Thyroid gland (tissue), 4 donors: Measurements from ENCODE around the gene SLC7A6OS. TPM values are rescaled to one million over a fixed set of nuclear protein-coding genes. Genes with fewer than 3 reads are reported as not detected.

Experiments
- DNase-seq, 2 donors: peaks; one replicate each; pipeline ENCODE4 v3.0.0-alpha.2; 2019
- H3K27ac ChIP-seq, 3 donors: fragments of 200-600 bp; sonication (generic); 1 replicate in 2 of 3; 2 replicates in 1 of 3; pipeline ENCODE4 v1.5.1; 2016 to 2019; ENCODE audit warnings: mild to moderate bottlenecking in 1 of 3, moderate library complexity in 1 of 3
- H3K27me3 ChIP-seq: fragments of 200-600 bp; sonication (generic); one replicate; pipeline ENCODE4 v1.5.1; 2019
- H3K36me3 ChIP-seq, 2 donors: fragments of 200-600 bp; sonication (generic); one replicate each; pipeline ENCODE4 v1.5.1; 2016 to 2019
- H3K4me1 ChIP-seq, 2 donors: fragments of 200-600 bp; sonication (generic); one replicate each; pipeline ENCODE4 v1.5.1; 2017 to 2019
- H3K4me3 ChIP-seq, 3 donors: fragments of 200-600 bp; sonication (generic); replicated peaks in 1 of 3; 1 replicate in 2 of 3; 2 replicates in 1 of 3; pipeline ENCODE4 v1.5.1; 2016; ENCODE audit warnings: mild to moderate bottlenecking in 1 of 3
- H3K9me3 ChIP-seq: fragments of 200-600 bp; sonication (generic); one replicate; pipeline ENCODE4 v1.5.1; 2017
- POLR2A ChIP-seq, 2 donors: fragments of 450-650 bp; IDR thresholded peaks; one replicate each; pipeline ENCODE4 v1.6.1; 2017; ENCODE audit warnings: antibody characterized with exemption in 2 of 2, mild to moderate bottlenecking in 2 of 2, moderate library complexity in 1 of 2
- WGBS, 2 donors: methylation state at CpG; one replicate each; pipeline ENCODE4 v1.1.5; 2017; 5-methylcytosine and 5-hydroxymethylcytosine counted together
- intact Hi-C: fragments of 100-400 bp; cut with DNase I; formaldehyde crosslinking; loops from one replicate; pipeline ENCODE4 v1.15.1; 2023
- total RNA-seq, 4 donors: library from RNA; depleted of rRNA; stranded (reverse); fragments of >200 nt; gene quantifications; one replicate each; pipeline ENCODE4 v1.2.3, GENCODE V29; 2016
- TF ChIP-seq, protein P1 (sequence below), 6 experiments: fragments of 200-600 bp in 3 of 6; fragments of 450-650 bp in 3 of 6; sonication (generic) in 3 of 6; IDR thresholded peaks; one replicate each; pipeline ENCODE4 v1.5.1; 2016 to 2019; ENCODE audit warnings: antibody characterized with exemption in 6 of 6, mild to moderate bottlenecking in 2 of 6, inconsistent platforms in 1 of 6, moderate library complexity in 1 of 6

The SLC7A6OS gene
- total RNA-seq, 4 donors from 2014 or later, result 13.4 to 25.8 (median 18.7) TPM

DNA sequence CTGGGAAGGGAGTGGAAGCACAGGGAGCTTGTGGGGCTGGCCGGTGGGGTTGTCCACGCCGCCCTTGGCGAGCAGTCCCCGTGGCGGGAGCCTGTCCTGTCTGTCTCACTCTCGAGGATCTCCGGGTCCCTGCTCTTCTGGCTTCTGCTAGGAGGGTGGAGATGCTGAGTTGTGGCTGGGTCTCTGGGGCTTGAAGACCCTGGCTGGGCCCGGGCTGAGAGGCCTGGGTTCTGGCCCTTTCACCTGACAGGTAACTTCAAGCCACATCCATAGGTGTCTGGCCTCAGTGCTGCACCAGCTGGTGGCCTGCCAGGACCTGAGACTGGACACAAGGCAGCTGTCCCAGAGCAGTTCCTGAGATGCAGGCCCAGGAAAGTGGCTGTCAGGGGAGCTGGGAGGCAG is 46.8 kb upstream of the SLC7A6OS start:
- Histone ChIP-seq H3K36me3 (peaks cover 30% of the 10 kb centered on the region in 2 donors), H3K4me3 (no peak overlapping the region), H3K4me1 (no peaks in the 10 kb centered on the region), H3K27me3 (no peaks in the 10 kb centered on the region), H3K27ac (no peak overlapping the region), H3K9me3 (no peaks in the 10 kb centered on the region)
- 85 to 98% methylated on average over 8 to 9 of the region's 9 CpGs for WGBS, 2 donors
- TF ChIP-seq, protein P1, sequence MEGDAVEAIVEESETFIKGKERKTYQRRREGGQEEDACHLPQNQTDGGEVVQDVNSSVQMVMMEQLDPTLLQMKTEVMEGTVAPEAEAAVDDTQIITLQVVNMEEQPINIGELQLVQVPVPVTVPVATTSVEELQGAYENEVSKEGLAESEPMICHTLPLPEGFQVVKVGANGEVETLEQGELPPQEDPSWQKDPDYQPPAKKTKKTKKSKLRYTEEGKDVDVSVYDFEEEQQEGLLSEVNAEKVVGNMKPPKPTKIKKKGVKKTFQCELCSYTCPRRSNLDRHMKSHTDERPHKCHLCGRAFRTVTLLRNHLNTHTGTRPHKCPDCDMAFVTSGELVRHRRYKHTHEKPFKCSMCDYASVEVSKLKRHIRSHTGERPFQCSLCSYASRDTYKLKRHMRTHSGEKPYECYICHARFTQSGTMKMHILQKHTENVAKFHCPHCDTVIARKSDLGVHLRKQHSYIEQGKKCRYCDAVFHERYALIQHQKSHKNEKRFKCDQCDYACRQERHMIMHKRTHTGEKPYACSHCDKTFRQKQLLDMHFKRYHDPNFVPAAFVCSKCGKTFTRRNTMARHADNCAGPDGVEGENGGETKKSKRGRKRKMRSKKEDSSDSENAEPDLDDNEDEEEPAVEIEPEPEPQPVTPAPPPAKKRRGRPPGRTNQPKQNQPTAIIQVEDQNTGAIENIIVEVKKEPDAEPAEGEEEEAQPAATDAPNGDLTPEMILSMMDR (IDR thresholded peaks at IDR 0.05), result no peak
- TF ChIP-seq POLR2A (IDR thresholded peaks at IDR 0.05), result no peak
- intact Hi-C loops, result no loop called here
- DNase-seq, result no peak

DNA sequence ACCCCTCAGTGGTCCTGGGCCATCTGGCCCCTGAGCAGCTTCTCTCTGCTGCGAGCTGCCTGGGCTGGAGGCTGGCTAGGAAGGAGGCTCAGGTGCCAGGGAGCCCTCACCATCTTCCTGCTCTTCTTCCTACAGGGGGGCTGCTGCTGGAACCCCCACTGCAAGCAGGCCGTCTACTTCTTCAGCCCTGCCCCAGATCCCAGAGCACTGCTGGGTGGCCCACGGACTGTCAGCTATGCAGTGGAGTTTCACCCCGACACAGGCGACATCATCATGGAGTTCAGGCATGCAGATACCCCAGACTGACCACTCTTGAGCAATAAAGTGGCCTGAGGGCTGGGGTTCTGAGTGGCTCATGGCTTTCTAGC is 46.2 kb upstream of the SLC7A6OS start:
- no peak for DNase-seq
- no peaks in the 10 kb centered on the region for H3K4me1 ChIP-seq
- H3K27me3 ChIP-seq, result no peaks in the 10 kb centered on the region
- no peak overlapping the region for H3K4me3 ChIP-seq
- WGBS, 2 donors, result 88% methylated on average over 5 of the region's 5 CpGs; no CpG with 5 or more reads in 1 of the 2 donors
- intact Hi-C loops, result no loop called here
- no peak overlapping the region for H3K27ac ChIP-seq
- no peak for TF ChIP-seq POLR2A (IDR thresholded peaks at IDR 0.05)
- TF ChIP-seq, protein P1 (IDR thresholded peaks at IDR 0.05), result no peak
- H3K36me3 ChIP-seq, result peaks cover 30 to 35% of the 10 kb centered on the region in 2 donors
- H3K9me3 ChIP-seq, result no peaks in the 10 kb centered on the region

DNA sequence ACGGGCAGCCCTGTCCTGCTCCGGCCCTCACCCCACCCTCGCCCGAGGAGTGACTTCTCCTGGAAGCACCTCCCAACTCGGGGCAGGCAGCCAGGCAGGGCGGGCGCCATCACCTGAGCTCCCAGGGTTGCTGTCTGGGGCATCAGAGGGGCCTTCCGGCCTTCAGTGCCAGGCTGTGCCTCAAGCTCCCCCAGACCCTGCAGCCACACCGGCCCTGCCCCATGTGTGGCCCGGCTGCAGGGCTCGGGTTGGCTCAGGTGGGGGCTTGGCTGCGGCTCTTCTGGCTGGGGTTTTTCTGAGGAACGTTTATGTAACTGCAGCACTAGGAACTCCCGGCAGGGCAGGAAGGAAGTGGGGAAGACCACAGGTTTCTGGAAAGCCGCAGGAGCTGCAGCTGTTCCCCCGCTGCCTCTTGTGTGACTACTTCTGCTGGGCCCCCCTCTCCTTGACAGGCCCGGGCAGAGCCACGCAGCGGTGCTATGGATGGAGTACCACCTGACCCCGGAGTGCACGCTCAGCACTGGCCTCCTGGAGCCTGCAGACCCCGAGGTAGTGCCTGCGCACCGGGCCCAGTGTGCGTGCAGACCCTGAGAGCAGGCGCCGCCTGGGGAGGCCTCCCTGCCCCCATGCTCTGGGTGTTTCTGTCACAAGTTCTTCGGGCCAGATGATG is 45.6 kb upstream of the SLC7A6OS start:
- Histone ChIP-seq H3K4me1 (no peaks in the 10 kb centered on the region), H3K9me3 (no peaks in the 10 kb centered on the region), H3K36me3 (peaks cover 34 to 35% of the 10 kb centered on the region in 2 donors), H3K4me3 (no peak overlapping the region), H3K27ac (no peak overlapping the region), H3K27me3 (no peaks in the 10 kb centered on the region)
- intact Hi-C loops, result no loop called here
- WGBS, 2 donors, result 78 to 84% methylated on average over 4 to 11 of the region's 28 CpGs
- DNase-seq, result no peak
- TF ChIP-seq, protein P1 (IDR thresholded peaks at IDR 0.05), result no peak
- no peak for TF ChIP-seq POLR2A (IDR thresholded peaks at IDR 0.05)

DNA sequence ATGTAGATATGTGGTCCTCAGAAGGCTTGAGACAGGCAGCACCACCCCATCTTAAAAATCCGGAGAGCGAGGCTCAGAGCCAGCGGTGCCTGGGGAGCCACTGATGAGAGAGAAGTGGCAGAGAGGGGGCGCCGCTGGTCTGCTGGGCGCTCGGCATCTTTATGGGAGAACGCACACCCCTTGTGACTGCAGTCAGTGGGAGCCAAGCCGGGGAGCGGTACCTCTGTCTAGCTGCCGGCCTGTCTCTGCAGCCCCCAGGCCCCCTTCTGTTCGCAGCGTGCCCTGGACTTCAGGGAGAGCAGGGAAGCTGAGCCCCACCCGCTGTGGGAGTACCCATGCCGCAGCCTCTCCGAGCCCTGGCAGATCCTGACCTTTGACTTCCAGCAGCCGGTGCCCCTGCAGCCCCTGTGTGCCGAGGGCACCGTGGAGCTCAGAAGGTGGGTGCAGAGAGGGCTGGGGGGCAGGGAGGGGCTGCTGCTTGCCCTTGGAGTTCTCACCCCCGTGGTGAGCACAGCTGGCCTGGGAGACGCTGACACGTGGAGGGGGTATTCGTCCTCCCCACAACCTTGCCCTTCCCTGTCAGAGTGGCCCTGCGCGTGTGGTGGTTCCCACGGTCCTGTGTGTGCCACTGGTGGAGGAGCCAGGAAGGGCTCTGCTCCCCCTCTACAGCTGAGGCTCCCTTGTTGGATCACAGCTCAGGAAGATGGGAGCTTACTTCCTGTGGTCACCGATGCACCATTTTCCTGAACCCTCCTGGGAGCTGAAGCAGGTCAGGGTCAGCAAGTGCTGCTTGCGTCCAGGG is 44.9 kb upstream of the SLC7A6OS start:
- H3K4me1 ChIP-seq, result no peaks in the 10 kb centered on the region
- intact Hi-C loops, result no loop called here
- H3K27ac ChIP-seq, result no peak overlapping the region
- peaks cover 35 to 39% of the 10 kb centered on the region in 2 donors for H3K36me3 ChIP-seq
- no peaks in the 10 kb centered on the region for H3K9me3 ChIP-seq
- DNase-seq, result no peak
- H3K4me3 ChIP-seq, result no peak overlapping the region
- TF ChIP-seq POLR2A (IDR thresholded peaks at IDR 0.05), result no peak
- TF ChIP-seq, protein P1 (IDR thresholded peaks at IDR 0.05), result no peak
- no peaks in the 10 kb centered on the region for H3K27me3 ChIP-seq
- WGBS, 2 donors, result 86 to 90% methylated on average over 15 to 17 of the region's 28 CpGs

DNA sequence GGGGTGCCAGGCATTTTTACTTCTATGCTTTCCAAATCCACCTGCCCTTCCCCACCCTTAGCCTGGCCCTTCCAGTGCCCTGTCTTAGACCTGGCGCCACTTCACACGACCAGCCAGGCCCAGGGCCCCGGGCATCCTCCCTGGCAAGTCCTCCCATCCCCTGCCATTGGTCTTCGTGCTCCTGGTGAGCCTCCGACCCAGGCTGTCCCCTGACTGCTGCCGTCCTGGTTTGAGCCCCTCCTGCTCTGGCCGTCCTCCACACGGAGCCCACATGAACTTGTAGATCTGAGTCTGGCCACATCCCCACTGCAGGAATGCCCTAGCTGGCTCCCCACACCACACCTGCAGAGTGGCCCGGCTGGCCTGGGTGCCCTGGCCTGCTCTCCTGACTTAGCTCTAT is 44.1 kb upstream of the SLC7A6OS start:
- TF ChIP-seq, protein P1 (IDR thresholded peaks at IDR 0.05), result no peak
- no peak for TF ChIP-seq POLR2A (IDR thresholded peaks at IDR 0.05)
- intact Hi-C loops, result no loop called here
- H3K36me3 ChIP-seq, result peaks cover 35 to 39% of the 10 kb centered on the region in 2 donors
- no peak overlapping the region for H3K4me3 ChIP-seq
- no peak overlapping the region for H3K27ac ChIP-seq
- 95 to 96% methylated on average over 9 of the region's 9 CpGs for WGBS, 2 donors
- H3K27me3 ChIP-seq, result no peaks in the 10 kb centered on the region
- no peaks in the 10 kb centered on the region for H3K9me3 ChIP-seq
- no peak for DNase-seq
- no peaks in the 10 kb centered on the region for H3K4me1 ChIP-seq
